HepG2 (cell line): ENCODE results near the gene DUS1L. TPM values are rescaled to one million over a fixed set of nuclear protein-coding genes. Genes with fewer than 3 reads are reported as not detected.

Experiments
- ATAC-seq: fragments of 200-7000 bp; cut with Tn5 transposase; 3 replicates; pipeline ENCODE4 v1.9.1; 2020; ENCODE audit warnings: mild to moderate bottlenecking, moderate library complexity
- BruUV-seq: library from RNA; stranded (reverse); fragments of 400-500 nt; replicated peaks from 2 replicates; lab custom pipeline; 2021; lab: Mats Ljungman, UMichigan
- CTCF ChIA-PET: fragments of 300-600 bp; formaldehyde crosslinking; extraction: SDS; loops from one replicate; lab custom pipeline; 2021; ENCODE audit warnings: low total read pairs, inconsistent platforms, low intra/inter-chr PET ratio; lab: Yijun Ruan, JAX
- POLR2A ChIA-PET: fragments of 350-600 bp; sonication (Branson Sonifier 250); formaldehyde crosslinking; loops from one replicate; lab custom pipeline; 2020; ENCODE audit warnings: antibody characterized with exemption, inconsistent platforms; lab: Yijun Ruan, JAX
- DNase-seq: peaks from one replicate; pipeline ENCODE4 v3.0.0-alpha.2; 2015; ENCODE audit warnings: low spot score
- FAIRE-seq: peaks from 3 replicates; lab custom pipeline; 2011; peaks lifted over from hg19 to GRCh38; lab: Jason Lieb, UNC
- H2AFZ ChIP-seq: one replicate; pipeline ENCODE4 v1.6.1; 2011; ENCODE audit warnings: low read length, inconsistent platforms
- H3K27ac ChIP-seq: fragments of 300-600 bp; 3 replicates; pipeline ENCODE4 v1.8.0; 2011; ENCODE audit warnings: mixed run types, mild to moderate bottlenecking, mixed read lengths, low read length, inconsistent platforms; ENCODE audit not compliant: insufficient read depth; ENCODE audit errors: extremely low read length
- H3K27me3 ChIP-seq, 2 experiments: fragments of 200-600 bp in 1 of 2; 2 replicates in 1 of 2; 3 replicates in 1 of 2; pipeline versions ENCODE4 v1.6.0 to v1.8.0; 2011; ENCODE audit warnings: low read length in 2 of 2, mild to moderate bottlenecking in 2 of 2, moderate library complexity in 2 of 2, inconsistent platforms in 1 of 2; ENCODE audit not compliant: insufficient read depth in 2 of 2, control insufficient read depth in 1 of 2
- H3K36me3 ChIP-seq, 2 experiments: fragments of 200-600 bp in 1 of 2; replicated peaks in 1 of 2; 2 replicates in 1 of 2; 3 replicates in 1 of 2; pipeline versions ENCODE4 v1.5.1 to v1.8.0; 2011; ENCODE audit warnings: low read length in 2 of 2, inconsistent platforms in 1 of 2; ENCODE audit not compliant: insufficient read depth in 2 of 2, control insufficient read depth in 1 of 2
- H3K4me1 ChIP-seq: 2 replicates; pipeline ENCODE4 v1.5.1; 2012; ENCODE audit warnings: low read length, inconsistent platforms; ENCODE audit not compliant: insufficient read depth
- H3K4me2 ChIP-seq: 2 replicates; pipeline ENCODE4 v1.6.0; 2011; ENCODE audit warnings: low read depth, low read length, inconsistent platforms
- H3K4me3 ChIP-seq, 3 experiments: fragments of 200-600 bp in 1 of 3; sonication (generic), shearing (Covaris generic) in 1 of 3; replicated peaks in 1 of 3; 2 replicates each; pipeline ENCODE4 v1.5.1; 2011 to 2016; ENCODE audit warnings: low read length in 3 of 3, inconsistent platforms in 2 of 3, low read depth in 2 of 3, mild to moderate bottlenecking in 2 of 3, control low read depth in 1 of 3, mixed read lengths in 1 of 3; ENCODE audit not compliant: insufficient read depth in 1 of 3
- H3K79me2 ChIP-seq: one replicate; pipeline ENCODE4 v1.6.1; 2011; ENCODE audit warnings: low read length, inconsistent platforms; ENCODE audit not compliant: insufficient read depth
- H3K9ac ChIP-seq: 2 replicates; pipeline ENCODE4 v1.6.0; 2011; ENCODE audit warnings: mild to moderate bottlenecking, low read depth, low read length, inconsistent platforms; ENCODE audit not compliant: insufficient read depth
- H3K9me3 ChIP-seq: 2 replicates; pipeline ENCODE4 v1.5.1; 2012; ENCODE audit warnings: mild to moderate bottlenecking, low read length
- H4K20me1 ChIP-seq: 2 replicates; pipeline ENCODE4 v1.6.0; 2011; ENCODE audit warnings: inconsistent platforms, mild to moderate bottlenecking, low read length, moderate library complexity; ENCODE audit not compliant: insufficient read depth
- KAT7 ChIP-seq: IDR thresholded peaks from 2 replicates; pipeline ENCODE4 v1.6.1; 2018; ENCODE audit warnings: borderline replicate concordance, missing compliant biosample characterization
- KLF9 ChIP-seq: IDR thresholded peaks from 2 replicates; pipeline ENCODE4 v1.6.1; 2016; ENCODE audit warnings: low read depth
- MAFK ChIP-seq, 2 experiments: IDR thresholded peaks in 1 of 2; conservative IDR thresholded peaks in 1 of 2; 2 replicates each; pipeline ENCODE4 v1.6.1; 2011; ENCODE audit warnings: improper control_type of control experiment in 2 of 2, low read length in 2 of 2
- MXI1 ChIP-seq: IDR thresholded peaks from 3 replicates; pipeline ENCODE4 v1.6.1; 2012; ENCODE audit warnings: low read depth, low read length, inconsistent platforms, borderline replicate concordance
- SOX13 ChIP-seq, 3 experiments: fragments of 450-650 bp in 1 of 3; sonication (generic) in 1 of 3; formaldehyde crosslinking in 1 of 3; IDR thresholded peaks in 2 of 3; conservative IDR thresholded peaks in 1 of 3; 2 replicates each; pipeline versions ENCODE4 v1.5.0 to v1.6.1; 2016 to 2020; ENCODE audit warnings: antibody characterized with exemption in 1 of 3, mild to moderate bottlenecking in 1 of 3, missing compliant biosample characterization in 1 of 3, missing genetic modification reagents in 1 of 3, moderate library complexity in 1 of 3
- TCF12 ChIP-seq, 2 experiments: fragments of 450-650 bp in 1 of 2; sonication (generic) in 1 of 2; formaldehyde crosslinking in 1 of 2; IDR thresholded peaks; 2 replicates each; pipeline versions ENCODE4 v1.6.1 to v1.8.0; 2017 to 2022; ENCODE audit warnings: antibody characterized with exemption in 1 of 2, mild to moderate bottlenecking in 1 of 2, missing genetic modification reagents in 1 of 2, moderate library complexity in 1 of 2
- ZFP37 ChIP-seq: sonication (generic); formaldehyde crosslinking; IDR thresholded peaks from 2 replicates; pipeline ENCODE4 v1.4.0; 2020; ENCODE audit warnings: missing genetic modification reagents, borderline replicate concordance
- ZNF709 ChIP-seq: sonication (generic); formaldehyde crosslinking; IDR thresholded peaks from 2 replicates; pipeline ENCODE4 v1.5.0; 2020; ENCODE audit warnings: mild to moderate bottlenecking, missing genetic modification reagents
- ZNF776 ChIP-seq: sonication (generic); formaldehyde crosslinking; IDR thresholded peaks from 2 replicates; pipeline ENCODE4 v1.4.0; 2020; ENCODE audit warnings: mild to moderate bottlenecking, missing genetic modification reagents
- WGBS: methylation state at CpG from one replicate; pipeline ENCODE4 v1.1.6; 2017; ENCODE audit warnings: low lambda C conversion rate; 5-methylcytosine and 5-hydroxymethylcytosine counted together
- in situ Hi-C: cut with HindIII; loops from 2 replicates; pipeline ENCODE4 v1.10.0; 2017; ENCODE audit warnings: low pct_unique_long_range_greater_than_20kb; ENCODE audit not compliant: extremely low pct_ligation_motif_present
- intact Hi-C: fragments of 100-400 bp; cut with micrococcal nuclease; formaldehyde crosslinking; loops from one replicate; pipeline ENCODE4 v1.10.0; 2022; ENCODE audit not compliant: unreplicated experiment
- polyA plus RNA-seq, 8 experiments: library from polyadenylated mRNA; depleted of rRNA in 3 of 8; stranded (reverse) in 7 of 8; unstranded in 1 of 8; fragments of >200 nt; fragmentation: Illumina TruSeq in 4 of 8; extraction: Trizol in 4 of 8; gene quantifications; 2 replicates each; pipeline versions ENCODE4 v1.2.1 to v1.2.3, GENCODE V29; 2011 to 2016; ENCODE audit warnings: low read depth in 4 of 8, missing spikeins in 1 of 8, mixed read lengths in 1 of 8; ENCODE audit not compliant: insufficient read depth in 1 of 8
- total RNA-seq, 5 experiments: library from RNA; depleted of rRNA; stranded (reverse); fragments of >200 nt; fragmentation: Illumina TruSeq; extraction: Trizol; gene quantifications; 2 replicates each; pipeline ENCODE4 v1.2.3, GENCODE V29; 2016; ENCODE audit warnings: low read depth in 1 of 5
- TF ChIP-seq, protein P1 (sequence below): sonication (generic); formaldehyde crosslinking; IDR thresholded peaks from 2 replicates; pipeline ENCODE4 v1.8.0; 2023; ENCODE audit warnings: mild to moderate bottlenecking, missing genetic modification reagents

Gene DUS1L
- total and polyA plus RNA-seq, 2 of the 13 experiments (the other 11 are each of a cell fraction or from before 2014, with no cell fraction given), result 81.0 to 109 TPM

- peak; percentile 49; the same call in 1 of the 3 replicates for TF ChIP-seq MXI1
- TF ChIP-seq, all 625 proteins: peak for 37
These were observed 44.7 kb upstream of the DUS1L start (continued) for GRCh38 chr17:82110298-82110697.

- no peak for ATAC-seq
- H3K9ac ChIP-seq, result no peak overlapping the region
- 98% methylated on average over 14 of the region's 14 CpGs for WGBS
- H3K4me2 ChIP-seq, result no peak overlapping the region
- H3K27me3 ChIP-seq, result no peaks in the 10 kb centered on the region
- no TSS peak for BruUV-seq
- no peak overlapping the region for H2AFZ ChIP-seq
- DNase-seq, result no peak
- H3K4me1 ChIP-seq, result peaks cover 72% of the 10 kb centered on the region
- H3K4me3 ChIP-seq, result no peak overlapping the region
- in situ Hi-C loops (no loop called here), intact Hi-C loops (loop anchor here (10.0 kb wide), 1 partner anchor 126 kb away; no protein-coding TSS in a partner anchor)
- no peaks in the 10 kb centered on the region for H3K9me3 ChIP-seq
- no peak for FAIRE-seq
- POLR2A ChIA-PET, result no interaction called here
- no peaks in the 10 kb centered on the region for H4K20me1 ChIP-seq
- H3K79me2 ChIP-seq, result peaks cover 11% of the 10 kb centered on the region
- TF ChIP-seq ZNF776 (CRISPR knock-in tag) (no peak), ZNF709 (CRISPR knock-in tag) (no peak), KAT7 (no peak), KLF9 (no peak), ZFP37 (CRISPR knock-in tag) (no peak), MAFK (conservative IDR thresholded peaks at IDR 0.05 in 1 of 2, IDR thresholded peaks at IDR 0.05 in 1 of 2; ENCODE audit: low read length in 2 of 2) (no peak), SOX13 (IDR thresholded peaks at IDR 0.05) (no peak), SOX13 (CRISPR knock-in tag; conservative IDR thresholded peaks at IDR 0.05 in 1 of 2, IDR thresholded peaks at IDR 0.05 in 1 of 2) (no peak), TCF12 (IDR thresholded peaks at IDR 0.05) (no peak), TCF12 (CRISPR knock-in tag; IDR thresholded peaks at IDR 0.05) (no peak)
- TF ChIP-seq, protein P1, sequence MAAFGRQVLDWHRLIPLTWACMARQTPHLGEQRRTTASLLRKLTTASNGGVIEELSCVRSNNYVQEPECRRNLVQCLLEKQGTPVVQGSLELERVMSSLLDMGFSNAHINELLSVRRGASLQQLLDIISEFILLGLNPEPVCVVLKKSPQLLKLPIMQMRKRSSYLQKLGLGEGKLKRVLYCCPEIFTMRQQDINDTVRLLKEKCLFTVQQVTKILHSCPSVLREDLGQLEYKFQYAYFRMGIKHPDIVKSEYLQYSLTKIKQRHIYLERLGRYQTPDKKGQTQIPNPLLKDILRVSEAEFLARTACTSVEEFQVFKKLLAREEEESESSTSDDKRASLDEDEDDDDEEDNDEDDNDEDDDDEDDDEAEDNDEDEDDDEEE, result no peak
- CTCF ChIA-PET, result no interaction called here
- peaks cover 0 to 2% of the 10 kb centered on the region in 2 experiments; a peak in 1 of 5 replicates for H3K36me3 ChIP-seq
- H3K27ac ChIP-seq, result no peak overlapping the region
These were observed 43.4 kb upstream of the DUS1L start for GRCh38 chr17:82108961-82109475.
